ENCODE measurements around the gene NTN1. TPM values are rescaled to one million over a fixed set of nuclear protein-coding genes. Genes with fewer than 3 reads are reported as not detected.

Gene NTN1
- polyA plus RNA-seq, 1 donor from 2014 or later = 16.2 TPM

GRCh38 chr17:9141425-9141753 lies 120.1 kb downstream of the NTN1 start:
- TF ChIP-seq MXI1 (conservative IDR thresholded peaks at IDR 0.05; ENCODE audit: poor library complexity, severe bottlenecking) (no peak), RAD21 (conservative IDR thresholded peaks at IDR 0.05) (no peak), TAF1 (IDR thresholded peaks at IDR 0.05; ENCODE audit: low read depth) (no peak), SMC3 (conservative IDR thresholded peaks at IDR 0.05; ENCODE audit: poor library complexity) (no peak), POLR2AphosphoS5 (IDR thresholded peaks at IDR 0.05) (no peak), REST (IDR thresholded peaks at IDR 0.05; ENCODE audit: borderline replicate concordance) (no peak), EZH2 (IDR thresholded peaks at IDR 0.05; ENCODE audit: borderline replicate concordance, insufficient read depth, low read length, poor library complexity, severe bottlenecking) (no peak), EP300 (conservative IDR thresholded peaks at IDR 0.05; ENCODE audit: poor library complexity, severe bottlenecking) (no peak), CTCF (IDR thresholded peaks at IDR 0.05; ENCODE audit: poor library complexity, severe bottlenecking) (no peak)
- H3K27me3 ChIP-seq (ENCODE audit: insufficient read depth, low read depth, low read length) = no peaks in the 10 kb centered on the region
- no peaks in the 10 kb centered on the region for H3K9me3 ChIP-seq (ENCODE audit: low read length)

GRCh38 chr17:9142772-9143494 lies 121.6 kb downstream of the NTN1 start:
- Histone ChIP-seq H3K4me3 (ENCODE audit: low read length) (no peak overlapping the region), H3K9me2 (ENCODE audit: insufficient read depth, low read length) (no peaks in the 10 kb centered on the region), H3K36me3 (ENCODE audit: insufficient read depth, low read length) (no peaks in the 10 kb centered on the region), H3F3A (ENCODE audit: insufficient read depth, low read length, poor library complexity, severe bottlenecking) (no peaks in the 10 kb centered on the region), H3K27me3 (ENCODE audit: insufficient read depth, low read depth, low read length) (no peaks in the 10 kb centered on the region), H3K9ac (ENCODE audit: low read length) (no peak overlapping the region), H4K20me1 (ENCODE audit: insufficient read depth) (no peaks in the 10 kb centered on the region), H2AFZ (ENCODE audit: low read depth, low read length) (no peak overlapping the region), H3K9me3 (ENCODE audit: low read length) (no peaks in the 10 kb centered on the region), H3K79me2 (replicated peaks; ENCODE audit: insufficient read depth, low read length) (no peaks in the 10 kb centered on the region), H3K27ac (ENCODE audit: low read length) (no peak overlapping the region), H3K4me2 (ENCODE audit: low read length) (no peak overlapping the region)
- TF ChIP-seq REST (IDR thresholded peaks at IDR 0.05; ENCODE audit: borderline replicate concordance) = no peak
- TF ChIP-seq EZH2 (IDR thresholded peaks at IDR 0.05; ENCODE audit: borderline replicate concordance, insufficient read depth, low read length, poor library complexity, severe bottlenecking) = no peak
- TF ChIP-seq EP300 (conservative IDR thresholded peaks at IDR 0.05; ENCODE audit: poor library complexity, severe bottlenecking) = no peak
- no peak for TF ChIP-seq MXI1 (conservative IDR thresholded peaks at IDR 0.05; ENCODE audit: poor library complexity, severe bottlenecking)
- no peak for TF ChIP-seq TAF1 (IDR thresholded peaks at IDR 0.05; ENCODE audit: low read depth)
- no peak for TF ChIP-seq CTCF (IDR thresholded peaks at IDR 0.05; ENCODE audit: poor library complexity, severe bottlenecking)
- TF ChIP-seq RAD21 (conservative IDR thresholded peaks at IDR 0.05) = no peak
- TF ChIP-seq POLR2AphosphoS5 (IDR thresholded peaks at IDR 0.05) = no peak
- no peak for TF ChIP-seq SMC3 (conservative IDR thresholded peaks at IDR 0.05; ENCODE audit: poor library complexity)

More at GRCh38 chr17:9141425-9141753, 120.1 kb downstream of the NTN1 start:
- no peak overlapping the region for H3K9ac ChIP-seq (ENCODE audit: low read length)
- no peak overlapping the region for H3K4me2 ChIP-seq (ENCODE audit: low read length)
- H3K79me2 ChIP-seq (replicated peaks; ENCODE audit: insufficient read depth, low read length) = no peaks in the 10 kb centered on the region
- no peaks in the 10 kb centered on the region for H4K20me1 ChIP-seq (ENCODE audit: insufficient read depth)
- no peaks in the 10 kb centered on the region for H3K9me2 ChIP-seq (ENCODE audit: insufficient read depth, low read length)
- H2AFZ ChIP-seq (ENCODE audit: low read depth, low read length) = no peak overlapping the region
- no peaks in the 10 kb centered on the region for H3K36me3 ChIP-seq (ENCODE audit: insufficient read depth, low read length)
- no peak overlapping the region for H3K4me3 ChIP-seq (ENCODE audit: low read length)
- no peak overlapping the region for H3K27ac ChIP-seq (ENCODE audit: low read length)
- no peaks in the 10 kb centered on the region for H3F3A ChIP-seq (ENCODE audit: insufficient read depth, low read length, poor library complexity, severe bottlenecking)

All from neural cell (in vitro differentiated cells).